GM18505 (cell line): Measurements from ENCODE around the gene NR4A2.

ENCODE experiments used
- ATAC-seq: cut with Tn5 transposase; IDR thresholded peaks from one replicate; pipeline ENCODE4 v1.9.1; 2021; ENCODE audit not compliant: unreplicated experiment
- POLR2A ChIP-seq: IDR thresholded peaks from 4 replicates; pipeline ENCODE4 v1.6.1; 2011; ENCODE audit warnings: borderline replicate concordance; ENCODE audit not compliant: insufficient read depth, insufficient read length; ENCODE audit errors: extremely low read depth

The NR4A2 gene

GRCh38 chr2:156332534-156333273 is at the start of gene NR4A2:
Gene NR4A2, minus strand, starts transcription at chr2:156332721. Its CDS starts 2,535 bp downstream, at chr2:156330186.
- TF ChIP-seq POLR2A, result peak; percentile 54
- peak; percentile 67 for ATAC-seq

GRCh38 chr2:156380117-156380645 is 47.7 kb upstream of the NR4A2 start:
- TF ChIP-seq POLR2A, result no peak
- ATAC-seq, result peak; percentile 90

GRCh38 chr2:156379714-156380113 is 47.2 kb upstream of the NR4A2 start:
- ATAC-seq, result no peak
- TF ChIP-seq POLR2A, result no peak

- ATAC-seq, result no peak
- TF ChIP-seq POLR2A, result no peak
These were observed 46.5 kb upstream of the NR4A2 start for GRCh38 chr2:156379071-156379470.

GRCh38 chr2:156366753-156367152 is 34.2 kb upstream of the NR4A2 start:
- ATAC-seq, result no peak
- no peak for TF ChIP-seq POLR2A

GRCh38 chr2:156363141-156363540 is 30.6 kb upstream of the NR4A2 start:
- no peak for ATAC-seq
- TF ChIP-seq POLR2A, result no peak

GRCh38 chr2:156356014-156356754 is 23.7 kb upstream of the NR4A2 start:
- no peak for ATAC-seq
- no peak for TF ChIP-seq POLR2A

- no peak for ATAC-seq
- no peak for TF ChIP-seq POLR2A
These were observed 20.4 kb upstream of the NR4A2 start for GRCh38 chr2:156352911-156353310.

- TF ChIP-seq POLR2A, result no peak
- ATAC-seq, result no peak
These were observed 18.0 kb upstream of the NR4A2 start for GRCh38 chr2:156350374-156351142.

- no peak for ATAC-seq
- no peak for TF ChIP-seq POLR2A
These were observed 17.1 kb upstream of the NR4A2 start for GRCh38 chr2:156349605-156350004.

GRCh38 chr2:156349161-156349560 is 16.6 kb upstream of the NR4A2 start:
- TF ChIP-seq POLR2A, result no peak
- ATAC-seq, result no peak

GRCh38 chr2:156347431-156347830 is 14.9 kb upstream of the NR4A2 start:
- ATAC-seq, result no peak
- TF ChIP-seq POLR2A, result no peak

GRCh38 chr2:156346731-156347130 is 14.2 kb upstream of the NR4A2 start:
- no peak for TF ChIP-seq POLR2A
- ATAC-seq, result no peak
